ENCODE data around the gene CNTN6. TPM values are rescaled to one million over a fixed set of nuclear protein-coding genes. Genes with fewer than 3 reads are reported as not detected.

The CNTN6 gene
- total and polyA plus RNA-seq, 4 donors, result 0.01 to 0.05 TPM; not detected in 2

- no peak for TF ChIP-seq HNF4A (conservative IDR thresholded peaks at IDR 0.05)
- TF ChIP-seq RAD21 (IDR thresholded peaks at IDR 0.05), result no peak
- no peak for TF ChIP-seq REST (IDR thresholded peaks at IDR 0.05)
- TF ChIP-seq ATF3 (IDR thresholded peaks at IDR 0.05), result no peak
- TF ChIP-seq EGR1 (IDR thresholded peaks at IDR 0.05; ENCODE audit: low read depth in 2 of 2), result no peak
- no peak for TF ChIP-seq MAX (IDR thresholded peaks at IDR 0.05)
- TF ChIP-seq HNF4G (IDR thresholded peaks at IDR 0.05), result no peak
- TF ChIP-seq TAF1 (conservative IDR thresholded peaks at IDR 0.05), result no peak
- no peak for TF ChIP-seq JUND (IDR thresholded peaks at IDR 0.05)
- no peak for TF ChIP-seq FOXA1 (IDR thresholded peaks at IDR 0.05)
- H3K36me3 ChIP-seq (ENCODE audit: control insufficient read depth in 4 of 4, insufficient read depth in 3 of 4, low read depth in 1 of 4, low read length in 3 of 4), result no peaks in the 10 kb centered on the region
- WGBS, result 72% methylated on average over 3 of the region's 3 CpGs
- no peak overlapping the region for H3K4me3 ChIP-seq (ENCODE audit: low read depth in 1 of 3, low read length in 3 of 3)
- H3K27me3 ChIP-seq (ENCODE audit: control insufficient read depth in 4 of 4, insufficient read depth in 4 of 4, low read length in 3 of 4), result no peaks in the 10 kb centered on the region
- no peaks in the 10 kb centered on the region for H3K4me1 ChIP-seq (ENCODE audit: control insufficient read depth in 4 of 4, insufficient read depth in 4 of 4, low read length in 3 of 4)
- no peak for DNase-seq (ENCODE audit: low spot score)
- no peak overlapping the region for H3K9ac ChIP-seq (ENCODE audit: low read depth in 1 of 2, low read length in 2 of 2)
- H3K27ac ChIP-seq (ENCODE audit: low read depth in 1 of 2, low read length in 2 of 2), result no peak overlapping the region
- no peaks in the 10 kb centered on the region for H3K9me3 ChIP-seq (ENCODE audit: control insufficient read depth in 4 of 4, low read length in 3 of 4)
Measured at GRCh38 chr3:1055870-1056269, 37.0 kb upstream of the CNTN6 start.

GRCh38 chr3:1056744-1057143 is 36.1 kb upstream of the CNTN6 start:
- Histone ChIP-seq H3K36me3 (ENCODE audit: control insufficient read depth in 4 of 4, insufficient read depth in 3 of 4, low read depth in 1 of 4, low read length in 3 of 4) (no peaks in the 10 kb centered on the region), H3K9me3 (ENCODE audit: control insufficient read depth in 4 of 4, low read length in 3 of 4) (no peaks in the 10 kb centered on the region), H3K27ac (ENCODE audit: low read depth in 1 of 2, low read length in 2 of 2) (no peak overlapping the region), H3K9ac (ENCODE audit: low read depth in 1 of 2, low read length in 2 of 2) (no peak overlapping the region), H3K4me3 (ENCODE audit: low read depth in 1 of 3, low read length in 3 of 3) (no peak overlapping the region), H3K4me1 (ENCODE audit: control insufficient read depth in 4 of 4, insufficient read depth in 4 of 4, low read length in 3 of 4) (no peaks in the 10 kb centered on the region), H3K27me3 (ENCODE audit: control insufficient read depth in 4 of 4, insufficient read depth in 4 of 4, low read length in 3 of 4) (no peaks in the 10 kb centered on the region)
- DNase-seq (ENCODE audit: low spot score), result no peak
- TF ChIP-seq NR2F2 (IDR thresholded peaks at IDR 0.05), result no peak
- no peak for TF ChIP-seq SP1 (IDR thresholded peaks at IDR 0.05)
- TF ChIP-seq RAD21 (IDR thresholded peaks at IDR 0.05), result no peak
- TF ChIP-seq FOXA1 (IDR thresholded peaks at IDR 0.05), result no peak
- TF ChIP-seq REST (IDR thresholded peaks at IDR 0.05), result no peak
- no peak for TF ChIP-seq MAX (IDR thresholded peaks at IDR 0.05)
- no peak for TF ChIP-seq GABPA (IDR thresholded peaks at IDR 0.05 in 1 of 2, conservative IDR thresholded peaks at IDR 0.05 in 1 of 2)
- no peak for TF ChIP-seq FOXA2 (IDR thresholded peaks at IDR 0.05)
- TF ChIP-seq YY1 (IDR thresholded peaks at IDR 0.05), result no peak
- no peak for TF ChIP-seq JUND (IDR thresholded peaks at IDR 0.05)
- no peak for TF ChIP-seq ZBTB33 (IDR thresholded peaks at IDR 0.05)
- no peak for TF ChIP-seq RXRA (IDR thresholded peaks at IDR 0.05)
- no peak for TF ChIP-seq ATF3 (IDR thresholded peaks at IDR 0.05)
- no peak for TF ChIP-seq HNF4A (conservative IDR thresholded peaks at IDR 0.05)
- no peak for TF ChIP-seq EGR1 (IDR thresholded peaks at IDR 0.05; ENCODE audit: low read depth in 2 of 2)
- TF ChIP-seq HNF4G (IDR thresholded peaks at IDR 0.05), result no peak
- TF ChIP-seq TAF1 (conservative IDR thresholded peaks at IDR 0.05), result no peak

Measured in liver (tissue), 9 donors.